K562 (cell line): ENCODE data around the gene ZMYND8. TPM values are rescaled to one million over a fixed set of nuclear protein-coding genes. Genes with fewer than 3 reads are reported as not detected.

Source experiments
- GABPB1 ChIP-seq: sonication (generic); formaldehyde crosslinking; IDR thresholded peaks from 2 replicates; pipeline ENCODE4 v1.8.0; 2022; ENCODE audit warnings: mild to moderate bottlenecking, missing genetic modification reagents
- IFI16 ChIP-seq: fragments of 250-450 bp; sonication (Bioruptor Pico); IDR thresholded peaks from 2 replicates; pipeline ENCODE4 v2.1.2; 2022; ENCODE audit warnings: mild to moderate bottlenecking, inconsistent platforms
- KLF16 ChIP-seq: IDR thresholded peaks from 2 replicates; pipeline ENCODE4 v1.6.1; 2016; ENCODE audit warnings: antibody characterized with exemption
- MYC ChIP-seq, 2 experiments: fragments of 250-450 bp in 1 of 2; sonication (Bioruptor Pico) in 1 of 2; IDR thresholded peaks; 2 replicates each; pipeline versions ENCODE4 v1.5.1 to v1.6.1; 2012 to 2021; ENCODE audit warnings: low read depth in 2 of 2, borderline replicate concordance in 1 of 2, improper control_type of control experiment in 1 of 2, low read length in 1 of 2, mild to moderate bottlenecking in 1 of 2, moderate library complexity in 1 of 2
- NCOA1 ChIP-seq: fragments of 450-650 bp; IDR thresholded peaks from 2 replicates; pipeline ENCODE4 v1.6.1; 2016; ENCODE audit warnings: low read depth
- PURB ChIP-seq: sonication (generic); formaldehyde crosslinking; IDR thresholded peaks from 2 replicates; pipeline ENCODE4 v1.9.0; 2021; ENCODE audit warnings: low read depth, mild to moderate bottlenecking, missing genetic modification reagents
- TBP ChIP-seq: optimal IDR thresholded peaks from 2 replicates; pipeline ENCODE3; 2011; ENCODE audit warnings: low read depth, low read length, improper control_type of control experiment
- ZNF3 ChIP-seq: fragments of 250-450 bp; sonication (Bioruptor Pico); IDR thresholded peaks from 2 replicates; pipeline ENCODE4 v1.5.0; 2021; ENCODE audit warnings: mild to moderate bottlenecking, moderate library complexity
- ZNF408 ChIP-seq: fragments of 250-450 bp; sonication (Bioruptor Pico); IDR thresholded peaks from 2 replicates; pipeline ENCODE4 v1.4.0; 2020; ENCODE audit warnings: low read depth, mild to moderate bottlenecking, moderate library complexity
- polyA plus RNA-seq, 8 experiments: library from polyadenylated mRNA; depleted of rRNA in 4 of 8; stranded (reverse) in 5 of 8; unstranded in 3 of 8; fragments of >200 nt; fragmentation: Nextera tagmentation in 2 of 8; fragmentation: Illumina TruSeq in 1 of 8; extraction: Ambion mirVana in 2 of 8; extraction: Trizol in 1 of 8; gene quantifications; 2 replicates each; pipeline versions ENCODE4 v1.2.1 to v1.2.3, GENCODE V29; 2011 to 2014; ENCODE audit warnings: inconsistent platforms in 1 of 8, missing spikeins in 1 of 8
- total RNA-seq, 7 experiments: library from RNA; depleted of rRNA in 6 of 7; stranded (reverse); fragments of >200 nt in 6 of 7; fragmentation: Illumina TruSeq in 2 of 7; extraction: Trizol in 2 of 7; gene quantifications; 2 replicates each; pipeline versions ENCODE4 v1.2.1 to v1.2.3, GENCODE V29; 2011 to 2021; ENCODE audit warnings: low replicate concordance in 1 of 7
- TF ChIP-seq, protein P1 (sequence below): sonication (generic); formaldehyde crosslinking; IDR thresholded peaks from 2 replicates; pipeline ENCODE4 v1.4.0; 2020; ENCODE audit warnings: mild to moderate bottlenecking, missing genetic modification reagents
- TF ChIP-seq, protein P2 (sequence below): IDR thresholded peaks from 3 replicates; pipeline ENCODE4 v1.6.1; 2011; ENCODE audit warnings: borderline replicate concordance, mild to moderate bottlenecking, moderate library complexity; ENCODE audit not compliant: insufficient read length; ENCODE audit errors: extremely low read depth
- TF ChIP-seq, protein P3 (sequence below): sonication (generic); formaldehyde crosslinking; IDR thresholded peaks from 2 replicates; pipeline ENCODE4 v1.8.1; 2023; ENCODE audit warnings: missing genetic modification reagents, mild to moderate bottlenecking, borderline replicate concordance
- TF ChIP-seq, protein P4 (sequence below): conservative IDR thresholded peaks from 2 replicates; pipeline ENCODE4 v1.6.1; 2011; ENCODE audit warnings: low read depth, mild to moderate bottlenecking, low read length; ENCODE audit not compliant: control insufficient read depth
- TF ChIP-seq, protein P5 (sequence below): sonication (generic); formaldehyde crosslinking; IDR thresholded peaks from 2 replicates; pipeline ENCODE4 v1.5.0; 2020; ENCODE audit warnings: missing genetic modification reagents

ZMYND8 gene
- total and polyA plus RNA-seq, 9 of the 15 experiments (the other 6 are each of a cell fraction or from before 2014, with no cell fraction given) = 31.8 to 148 (median 71.9) TPM

DNA sequence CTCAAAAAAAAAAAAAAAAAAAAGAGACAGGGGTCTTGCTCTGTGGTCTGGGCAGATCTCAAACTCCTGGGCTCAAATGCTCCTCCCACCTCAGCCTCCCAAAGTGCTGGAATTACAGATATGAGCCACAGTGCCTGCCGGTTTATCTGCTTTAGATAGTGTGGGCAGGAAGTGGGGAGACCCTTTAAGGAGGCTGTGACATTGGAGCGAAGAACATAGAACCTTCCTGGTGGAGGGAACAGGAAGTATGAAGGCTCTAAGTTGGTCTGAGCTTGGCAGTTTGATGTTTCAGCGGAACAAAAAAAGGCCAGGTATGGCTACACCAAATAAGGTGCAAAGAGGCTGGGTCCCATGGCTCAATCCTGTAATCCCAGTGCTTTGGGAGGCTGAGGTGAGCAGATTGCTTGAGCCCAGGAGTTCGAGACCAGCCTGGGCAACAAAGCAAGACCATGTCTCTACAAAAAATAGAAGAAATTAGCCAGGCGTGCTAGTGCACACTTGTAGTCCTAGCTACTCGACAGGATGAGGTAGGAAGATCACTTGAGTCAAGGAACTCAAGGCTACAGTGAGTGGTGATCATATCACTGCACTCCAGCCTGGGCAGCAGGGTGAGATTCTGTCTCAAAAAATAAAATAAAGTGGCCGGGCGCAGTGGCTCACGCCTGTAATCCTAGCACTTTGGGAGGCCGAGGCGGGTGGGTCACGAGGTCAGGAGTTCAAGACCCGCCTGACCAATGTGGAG, 8.7 kb upstream of the ZMYND8 start (continued):
- TF ChIP-seq, protein P1, sequence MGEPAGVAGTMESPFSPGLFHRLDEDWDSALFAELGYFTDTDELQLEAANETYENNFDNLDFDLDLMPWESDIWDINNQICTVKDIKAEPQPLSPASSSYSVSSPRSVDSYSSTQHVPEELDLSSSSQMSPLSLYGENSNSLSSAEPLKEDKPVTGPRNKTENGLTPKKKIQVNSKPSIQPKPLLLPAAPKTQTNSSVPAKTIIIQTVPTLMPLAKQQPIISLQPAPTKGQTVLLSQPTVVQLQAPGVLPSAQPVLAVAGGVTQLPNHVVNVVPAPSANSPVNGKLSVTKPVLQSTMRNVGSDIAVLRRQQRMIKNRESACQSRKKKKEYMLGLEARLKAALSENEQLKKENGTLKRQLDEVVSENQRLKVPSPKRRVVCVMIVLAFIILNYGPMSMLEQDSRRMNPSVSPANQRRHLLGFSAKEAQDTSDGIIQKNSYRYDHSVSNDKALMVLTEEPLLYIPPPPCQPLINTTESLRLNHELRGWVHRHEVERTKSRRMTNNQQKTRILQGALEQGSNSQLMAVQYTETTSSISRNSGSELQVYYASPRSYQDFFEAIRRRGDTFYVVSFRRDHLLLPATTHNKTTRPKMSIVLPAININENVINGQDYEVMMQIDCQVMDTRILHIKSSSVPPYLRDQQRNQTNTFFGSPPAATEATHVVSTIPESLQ (CRISPR knock-in tag) = no peak; the same call in 1 of the 2 replicates
- TF ChIP-seq, protein P2, sequence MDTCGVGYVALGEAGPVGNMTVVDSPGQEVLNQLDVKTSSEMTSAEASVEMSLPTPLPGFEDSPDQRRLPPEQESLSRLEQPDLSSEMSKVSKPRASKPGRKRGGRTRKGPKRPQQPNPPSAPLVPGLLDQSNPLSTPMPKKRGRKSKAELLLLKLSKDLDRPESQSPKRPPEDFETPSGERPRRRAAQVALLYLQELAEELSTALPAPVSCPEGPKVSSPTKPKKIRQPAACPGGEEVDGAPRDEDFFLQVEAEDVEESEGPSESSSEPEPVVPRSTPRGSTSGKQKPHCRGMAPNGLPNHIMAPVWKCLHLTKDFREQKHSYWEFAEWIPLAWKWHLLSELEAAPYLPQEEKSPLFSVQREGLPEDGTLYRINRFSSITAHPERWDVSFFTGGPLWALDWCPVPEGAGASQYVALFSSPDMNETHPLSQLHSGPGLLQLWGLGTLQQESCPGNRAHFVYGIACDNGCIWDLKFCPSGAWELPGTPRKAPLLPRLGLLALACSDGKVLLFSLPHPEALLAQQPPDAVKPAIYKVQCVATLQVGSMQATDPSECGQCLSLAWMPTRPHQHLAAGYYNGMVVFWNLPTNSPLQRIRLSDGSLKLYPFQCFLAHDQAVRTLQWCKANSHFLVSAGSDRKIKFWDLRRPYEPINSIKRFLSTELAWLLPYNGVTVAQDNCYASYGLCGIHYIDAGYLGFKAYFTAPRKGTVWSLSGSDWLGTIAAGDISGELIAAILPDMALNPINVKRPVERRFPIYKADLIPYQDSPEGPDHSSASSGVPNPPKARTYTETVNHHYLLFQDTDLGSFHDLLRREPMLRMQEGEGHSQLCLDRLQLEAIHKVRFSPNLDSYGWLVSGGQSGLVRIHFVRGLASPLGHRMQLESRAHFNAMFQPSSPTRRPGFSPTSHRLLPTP = peak; percentile 29
- TF ChIP-seq PURB (CRISPR knock-in tag) = no peak
- TF ChIP-seq KLF16 = peak; percentile 89
- 0 out of 2 replicates have a peak, but pooled peaks have one; percentile 6 for TF ChIP-seq IFI16 (CRISPR knock-in tag)
- TF ChIP-seq, protein P3, sequence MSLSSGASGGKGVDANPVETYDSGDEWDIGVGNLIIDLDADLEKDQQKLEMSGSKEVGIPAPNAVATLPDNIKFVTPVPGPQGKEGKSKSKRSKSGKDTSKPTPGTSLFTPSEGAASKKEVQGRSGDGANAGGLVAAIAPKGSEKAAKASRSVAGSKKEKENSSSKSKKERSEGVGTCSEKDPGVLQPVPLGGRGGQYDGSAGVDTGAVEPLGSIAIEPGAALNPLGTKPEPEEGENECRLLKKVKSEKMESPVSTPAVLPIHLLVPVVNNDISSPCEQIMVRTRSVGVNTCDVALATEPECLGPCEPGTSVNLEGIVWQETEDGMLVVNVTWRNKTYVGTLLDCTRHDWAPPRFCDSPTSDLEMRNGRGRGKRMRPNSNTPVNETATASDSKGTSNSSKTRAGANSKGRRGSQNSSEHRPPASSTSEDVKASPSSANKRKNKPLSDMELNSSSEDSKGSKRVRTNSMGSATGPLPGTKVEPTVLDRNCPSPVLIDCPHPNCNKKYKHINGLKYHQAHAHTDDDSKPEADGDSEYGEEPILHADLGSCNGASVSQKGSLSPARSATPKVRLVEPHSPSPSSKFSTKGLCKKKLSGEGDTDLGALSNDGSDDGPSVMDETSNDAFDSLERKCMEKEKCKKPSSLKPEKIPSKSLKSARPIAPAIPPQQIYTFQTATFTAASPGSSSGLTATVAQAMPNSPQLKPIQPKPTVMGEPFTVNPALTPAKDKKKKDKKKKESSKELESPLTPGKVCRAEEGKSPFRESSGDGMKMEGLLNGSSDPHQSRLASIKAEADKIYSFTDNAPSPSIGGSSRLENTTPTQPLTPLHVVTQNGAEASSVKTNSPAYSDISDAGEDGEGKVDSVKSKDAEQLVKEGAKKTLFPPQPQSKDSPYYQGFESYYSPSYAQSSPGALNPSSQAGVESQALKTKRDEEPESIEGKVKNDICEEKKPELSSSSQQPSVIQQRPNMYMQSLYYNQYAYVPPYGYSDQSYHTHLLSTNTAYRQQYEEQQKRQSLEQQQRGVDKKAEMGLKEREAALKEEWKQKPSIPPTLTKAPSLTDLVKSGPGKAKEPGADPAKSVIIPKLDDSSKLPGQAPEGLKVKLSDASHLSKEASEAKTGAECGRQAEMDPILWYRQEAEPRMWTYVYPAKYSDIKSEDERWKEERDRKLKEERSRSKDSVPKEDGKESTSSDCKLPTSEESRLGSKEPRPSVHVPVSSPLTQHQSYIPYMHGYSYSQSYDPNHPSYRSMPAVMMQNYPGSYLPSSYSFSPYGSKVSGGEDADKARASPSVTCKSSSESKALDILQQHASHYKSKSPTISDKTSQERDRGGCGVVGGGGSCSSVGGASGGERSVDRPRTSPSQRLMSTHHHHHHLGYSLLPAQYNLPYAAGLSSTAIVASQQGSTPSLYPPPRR (CRISPR knock-in tag) = no peak
- TF ChIP-seq, protein P4, sequence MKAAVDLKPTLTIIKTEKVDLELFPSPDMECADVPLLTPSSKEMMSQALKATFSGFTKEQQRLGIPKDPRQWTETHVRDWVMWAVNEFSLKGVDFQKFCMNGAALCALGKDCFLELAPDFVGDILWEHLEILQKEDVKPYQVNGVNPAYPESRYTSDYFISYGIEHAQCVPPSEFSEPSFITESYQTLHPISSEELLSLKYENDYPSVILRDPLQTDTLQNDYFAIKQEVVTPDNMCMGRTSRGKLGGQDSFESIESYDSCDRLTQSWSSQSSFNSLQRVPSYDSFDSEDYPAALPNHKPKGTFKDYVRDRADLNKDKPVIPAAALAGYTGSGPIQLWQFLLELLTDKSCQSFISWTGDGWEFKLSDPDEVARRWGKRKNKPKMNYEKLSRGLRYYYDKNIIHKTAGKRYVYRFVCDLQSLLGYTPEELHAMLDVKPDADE = no peak
- TF ChIP-seq TBP = no peak
- TF ChIP-seq, protein P5, sequence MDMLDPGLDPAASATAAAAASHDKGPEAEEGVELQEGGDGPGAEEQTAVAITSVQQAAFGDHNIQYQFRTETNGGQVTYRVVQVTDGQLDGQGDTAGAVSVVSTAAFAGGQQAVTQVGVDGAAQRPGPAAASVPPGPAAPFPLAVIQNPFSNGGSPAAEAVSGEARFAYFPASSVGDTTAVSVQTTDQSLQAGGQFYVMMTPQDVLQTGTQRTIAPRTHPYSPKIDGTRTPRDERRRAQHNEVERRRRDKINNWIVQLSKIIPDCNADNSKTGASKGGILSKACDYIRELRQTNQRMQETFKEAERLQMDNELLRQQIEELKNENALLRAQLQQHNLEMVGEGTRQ (CRISPR knock-in tag) = no peak
- TF ChIP-seq NCOA1 = peak; percentile 73; the same call in 1 of the 2 replicates
- peak; percentile 32; the same call in 1 of the 2 replicates for TF ChIP-seq MYC (IDR thresholded peaks at IDR 0.05; ENCODE audit: low read depth, low read length)
- TF ChIP-seq MYC (CRISPR knock-in tag; IDR thresholded peaks at IDR 0.05; ENCODE audit: borderline replicate concordance, low read depth) = no peak; the same call in 1 of the 2 replicates
- no peak for TF ChIP-seq ZNF3 (CRISPR knock-in tag)
- no peak for TF ChIP-seq ZNF408 (CRISPR knock-in tag)
- TF ChIP-seq GABPB1 (CRISPR knock-in tag) = peak; percentile 70; the same call in 1 of the 2 replicates
